Measurements from ENCODE around the gene PRKCB.
"Not testable (repeated sequence)": the region's sequence is repeated elsewhere in the genome, so short reads cannot be mapped to it uniquely, and the experiment has no call there.

The PRKCB gene

DNA sequence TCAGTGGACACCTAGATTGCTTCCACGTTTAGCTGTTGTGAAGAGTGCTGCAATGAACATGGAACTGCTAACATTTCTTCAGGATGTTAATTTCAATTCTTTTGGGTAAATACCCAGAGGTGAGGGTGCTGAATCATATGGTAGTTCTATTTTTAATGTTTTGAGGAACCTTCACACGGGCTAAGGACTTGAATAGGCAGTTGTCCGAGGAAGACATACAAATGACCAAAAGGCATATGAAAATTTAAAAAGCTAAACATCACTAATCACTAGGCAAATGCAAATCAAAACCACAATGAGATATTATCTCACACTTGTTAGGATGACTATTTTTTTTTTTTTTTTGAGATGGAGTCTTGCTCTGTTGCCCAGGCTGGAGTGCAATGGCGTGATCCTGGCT is 173.3 kb downstream of the PRKCB start:
- no peak for DNase-seq (ENCODE audit: low spot score)

DNA sequence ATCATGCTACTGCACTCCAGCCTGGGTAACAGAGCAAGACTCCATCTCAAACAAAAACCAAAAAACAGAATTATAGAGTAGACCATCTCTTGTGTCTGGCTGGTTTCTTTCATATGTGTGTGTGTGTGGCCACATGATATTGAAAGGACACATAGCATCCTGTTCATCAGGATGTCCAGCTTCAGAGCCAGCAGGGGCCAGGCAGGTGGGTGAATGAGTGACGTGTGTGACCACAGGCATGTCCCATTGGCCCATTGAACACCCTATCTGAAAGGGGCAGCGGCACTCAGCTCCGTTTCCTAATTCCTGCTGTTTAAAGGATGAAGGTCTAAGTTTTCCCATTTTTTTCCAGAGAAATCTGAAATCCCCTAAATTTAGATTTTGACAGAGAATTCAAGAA is 174.2 kb downstream of the PRKCB start:
- DNase-seq (ENCODE audit: low spot score), result no peak

DNA sequence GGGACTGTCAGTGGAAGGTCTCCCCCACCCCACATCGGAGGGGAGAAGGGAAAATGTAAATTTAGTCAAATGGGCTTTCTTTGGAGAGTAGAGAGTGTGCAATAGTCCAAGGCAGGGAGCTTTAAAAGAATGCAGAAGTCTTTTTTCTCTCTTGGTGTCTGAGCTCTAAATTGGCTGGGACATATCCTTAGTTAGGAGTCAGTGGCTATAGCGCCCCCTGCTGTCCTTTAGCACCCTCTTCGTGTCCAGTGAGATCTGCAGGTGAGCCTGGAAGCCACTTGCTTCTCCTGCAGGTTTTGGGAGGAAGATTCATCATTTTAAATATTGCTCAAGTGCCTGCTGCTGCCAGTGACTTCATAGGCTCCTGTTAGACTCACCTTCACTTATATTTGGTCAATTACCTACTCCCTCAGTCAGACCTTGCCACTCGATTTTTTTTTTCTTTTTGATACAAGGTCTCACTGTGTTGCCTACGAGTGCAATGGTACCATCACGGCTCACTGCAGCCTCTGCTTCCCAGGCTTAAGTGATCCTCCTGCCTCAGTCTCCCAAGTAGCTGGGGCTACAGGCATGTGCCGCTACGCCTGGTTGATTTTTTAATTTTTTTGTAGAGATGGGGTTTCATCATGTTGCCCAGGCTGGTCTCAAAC is 174.8 kb downstream of the PRKCB start:
- peak; percentile 81 for DNase-seq (ENCODE audit: low spot score)

DNA sequence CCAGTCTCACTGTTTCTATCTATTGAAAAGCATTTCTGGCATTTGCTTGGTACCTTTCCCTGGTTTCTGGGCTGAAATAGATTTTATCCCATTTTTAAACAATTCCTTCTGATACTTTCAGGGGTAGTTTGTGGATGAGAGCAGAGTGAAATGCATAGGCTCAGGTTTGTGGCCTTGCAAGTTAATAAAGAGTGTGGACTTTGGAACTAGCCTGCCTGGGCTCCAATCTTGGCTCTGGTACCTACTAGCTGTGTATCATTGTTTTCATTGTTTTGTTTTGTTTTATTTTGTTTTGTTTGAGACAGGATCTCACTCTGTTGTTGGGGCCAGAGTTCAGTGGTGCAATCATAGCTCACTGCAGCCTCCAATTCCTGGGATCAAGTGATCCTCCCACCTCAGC is 175.5 kb downstream of the PRKCB start:
- no peak for DNase-seq (ENCODE audit: low spot score)

DNA sequence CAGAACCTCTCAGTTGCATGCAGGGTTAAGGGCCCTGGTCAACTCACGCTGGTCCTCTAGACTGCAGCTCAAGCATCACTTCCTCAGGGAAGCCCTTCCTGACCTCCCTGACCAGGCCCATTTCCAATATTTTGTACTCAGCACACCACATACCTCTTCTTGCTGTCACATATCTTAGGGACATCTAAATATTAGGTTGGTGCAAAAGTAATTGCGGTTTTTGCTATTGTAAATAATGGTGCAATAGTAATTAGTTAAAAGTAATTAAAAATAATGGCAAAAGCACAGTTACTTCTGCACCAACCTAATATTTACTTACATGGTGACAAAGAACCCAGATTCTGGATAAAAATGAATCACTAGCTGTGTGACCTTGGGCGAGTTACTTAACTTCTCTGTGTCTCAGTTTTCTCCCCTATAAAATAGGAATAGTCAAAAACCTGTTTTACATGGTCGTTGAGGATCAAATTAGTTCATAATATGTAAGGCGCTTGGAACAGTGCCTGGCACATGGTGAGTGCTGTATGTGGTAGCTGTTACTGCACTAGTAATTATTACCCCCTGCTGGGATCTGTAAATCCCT is 177.4 kb downstream of the PRKCB start:
- no peak for DNase-seq (ENCODE audit: low spot score)

DNA sequence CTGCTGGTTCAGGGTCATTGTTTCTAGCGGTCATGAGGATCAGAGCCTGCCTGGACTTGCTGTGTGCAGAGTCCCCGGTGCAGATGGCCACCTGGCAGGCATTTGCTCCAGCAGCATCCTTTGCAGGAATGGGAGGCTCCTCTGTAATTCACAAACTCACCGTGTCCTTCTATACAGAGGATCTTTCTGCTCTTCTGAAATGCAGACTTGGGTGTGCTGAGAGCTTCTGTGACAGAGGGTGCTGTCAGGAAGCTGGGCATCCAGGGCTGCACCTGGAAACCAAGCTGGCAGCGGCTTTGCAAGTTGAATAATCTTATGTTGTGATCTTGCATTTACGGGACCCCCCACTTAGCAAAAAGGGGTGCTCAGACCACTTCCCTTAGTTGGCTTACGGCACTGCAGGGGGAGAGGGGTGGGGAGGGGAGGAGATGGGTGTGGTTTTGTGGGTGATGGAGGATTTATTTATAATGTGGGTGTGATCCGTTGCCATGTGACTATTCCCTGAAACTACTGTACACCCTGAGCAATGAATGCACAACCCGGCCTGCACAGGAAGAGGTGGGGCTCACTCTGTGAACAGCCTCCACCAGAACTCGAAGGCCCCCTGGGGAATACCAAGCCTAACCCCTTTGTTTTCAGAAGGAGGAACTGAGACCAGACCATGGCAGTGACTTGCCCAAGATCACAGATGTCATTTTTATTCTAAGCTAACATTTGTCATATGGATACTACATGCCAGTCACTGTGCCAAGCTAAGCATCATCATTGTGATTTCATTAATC is 178.3 kb downstream of the PRKCB start:
- DNase-seq (ENCODE audit: low spot score), result peak; percentile 74

DNA sequence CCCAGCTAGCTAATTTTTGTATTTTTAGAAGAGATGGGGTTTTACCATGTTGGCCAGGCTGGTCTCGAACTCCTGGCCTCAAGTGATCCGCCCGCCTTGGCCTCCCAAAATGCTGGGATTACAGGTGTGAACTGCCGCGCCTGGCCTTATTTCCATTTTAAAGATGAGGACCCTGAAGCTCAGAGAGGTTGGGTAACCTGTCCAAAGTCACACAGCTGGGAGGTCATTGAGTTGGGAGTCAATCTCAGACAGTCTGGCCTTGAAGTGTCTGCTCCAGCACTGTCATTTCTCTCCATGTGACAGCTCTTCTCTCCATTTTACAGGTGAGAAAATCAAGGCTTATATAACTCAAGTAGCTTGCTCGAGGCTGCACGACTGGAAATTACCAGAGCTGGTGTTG is 179.2 kb downstream of the PRKCB start:
- DNase-seq (ENCODE audit: low spot score), result not testable (repeated sequence)

DNA sequence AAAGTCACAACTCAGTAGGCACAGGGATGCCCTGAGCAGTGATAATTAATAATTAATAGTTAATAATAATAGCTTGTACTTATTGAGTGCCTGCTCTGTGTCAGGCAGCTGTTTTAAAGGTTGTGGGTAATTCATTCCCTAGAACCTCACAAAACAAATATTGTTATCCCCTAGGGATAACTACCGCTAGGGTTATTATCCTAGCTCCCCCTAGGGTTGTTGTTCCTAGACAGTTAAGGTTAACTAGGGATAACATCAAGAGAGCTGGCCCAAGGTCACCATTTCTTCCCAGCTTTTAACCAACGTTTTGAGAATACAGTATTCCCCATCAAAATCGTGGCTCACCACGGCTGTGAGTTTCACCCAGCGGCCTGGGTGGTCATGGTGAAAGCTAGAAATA is 180.1 kb downstream of the PRKCB start:
- no peak for DNase-seq (ENCODE audit: low spot score)

DNA sequence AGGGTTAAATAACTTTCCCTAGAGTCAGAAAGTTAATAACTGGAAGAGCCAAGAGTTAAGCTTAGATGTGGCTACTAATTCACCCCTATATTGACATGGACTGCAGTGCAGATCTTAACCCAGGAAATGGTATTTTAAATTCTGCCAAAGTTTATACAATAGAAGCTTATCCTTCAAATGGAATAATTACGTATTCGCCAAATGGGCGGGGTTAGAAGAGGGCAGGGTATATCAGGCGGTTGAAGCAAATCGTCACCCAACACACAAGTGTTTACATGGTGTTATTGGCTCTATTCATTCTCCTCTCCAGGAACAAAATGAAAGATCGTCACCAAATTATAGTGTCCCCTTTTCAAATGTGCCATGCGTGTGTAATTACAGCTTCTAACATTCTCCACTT is 182.7 kb downstream of the PRKCB start:
- no peak for DNase-seq (ENCODE audit: low spot score)

DNA sequence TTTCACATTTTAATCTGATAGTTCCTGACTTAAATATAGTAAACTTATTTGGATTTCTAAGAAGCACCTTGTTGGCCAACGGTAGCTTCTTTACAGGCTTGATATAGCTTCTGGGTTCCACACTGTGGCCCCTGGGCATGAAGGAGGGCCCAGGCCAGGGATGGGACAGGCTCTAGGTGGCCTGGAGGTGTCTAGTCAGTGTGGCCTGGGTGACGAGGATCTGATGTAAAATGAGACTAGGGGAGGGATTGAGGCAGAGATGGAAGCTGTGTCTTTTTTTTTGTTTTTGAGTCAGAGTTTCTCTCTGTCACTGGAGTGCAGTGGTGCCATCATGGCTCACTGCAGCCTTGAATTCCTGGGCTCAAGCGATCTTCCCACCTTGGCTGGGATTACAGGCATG is 187.0 kb downstream of the PRKCB start:
- no peak for DNase-seq (ENCODE audit: low spot score)

DNA sequence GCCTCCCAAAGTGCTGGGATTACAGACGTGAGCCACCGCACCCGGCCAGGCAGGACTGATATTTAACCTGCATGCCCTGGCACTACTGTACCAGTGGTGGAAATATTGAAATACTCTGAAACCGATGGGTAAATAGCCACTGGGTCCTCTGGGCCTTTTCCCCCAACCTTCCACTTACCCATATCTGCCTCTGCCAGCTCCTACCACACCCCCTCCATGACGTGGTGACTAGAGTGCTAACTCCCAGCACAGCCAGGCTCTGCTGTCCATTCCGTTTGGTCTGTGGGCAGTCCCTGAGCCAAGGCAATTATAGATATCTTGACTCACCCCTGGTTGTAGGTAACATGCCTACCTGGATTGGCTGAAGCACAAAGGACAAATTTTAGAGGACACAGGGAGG is 187.8 kb downstream of the PRKCB start:
- DNase-seq (ENCODE audit: low spot score), result no peak

DNA sequence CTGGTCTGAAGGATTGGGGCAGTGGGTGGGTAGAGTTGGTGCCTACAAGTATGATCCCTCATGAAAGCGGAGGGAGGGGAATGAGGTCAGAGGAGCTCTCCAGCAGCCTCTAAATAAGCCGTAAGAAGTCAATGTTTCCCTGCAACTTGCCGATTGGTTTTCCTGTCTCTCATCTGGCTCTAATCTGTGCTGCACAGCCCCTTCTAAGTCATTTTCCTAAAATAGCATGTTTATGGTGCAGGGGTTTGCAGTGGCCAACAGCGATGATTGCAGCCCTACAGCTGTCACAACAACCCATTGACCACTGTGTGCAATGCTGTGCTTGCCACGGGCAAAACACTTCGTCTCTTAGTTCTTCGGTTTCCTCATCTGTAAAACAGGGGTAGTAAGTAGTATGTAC is 189.2 kb downstream of the PRKCB start:
- DNase-seq (ENCODE audit: low spot score), result no peak

DNA sequence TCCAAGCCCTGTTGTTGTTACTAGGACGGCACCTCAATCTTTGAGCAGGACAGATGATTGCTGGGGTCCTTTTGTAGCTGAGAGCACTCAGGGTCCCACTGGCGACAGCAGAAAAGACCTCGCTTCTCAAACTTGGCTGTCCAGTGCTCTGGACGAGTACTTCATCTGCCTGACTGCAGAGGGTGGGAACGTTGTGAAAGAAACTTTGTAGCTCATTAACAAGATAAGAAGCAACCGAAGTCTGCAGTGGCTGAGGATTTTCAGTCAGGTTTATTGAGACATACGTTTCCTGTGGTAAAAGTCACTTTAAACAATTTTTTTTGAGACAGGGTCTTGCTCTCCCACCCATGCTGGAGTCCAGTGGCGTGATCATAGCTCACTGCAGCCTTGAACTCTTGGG is 191.7 kb downstream of the PRKCB start:
- DNase-seq (ENCODE audit: low spot score), result no peak

DNA sequence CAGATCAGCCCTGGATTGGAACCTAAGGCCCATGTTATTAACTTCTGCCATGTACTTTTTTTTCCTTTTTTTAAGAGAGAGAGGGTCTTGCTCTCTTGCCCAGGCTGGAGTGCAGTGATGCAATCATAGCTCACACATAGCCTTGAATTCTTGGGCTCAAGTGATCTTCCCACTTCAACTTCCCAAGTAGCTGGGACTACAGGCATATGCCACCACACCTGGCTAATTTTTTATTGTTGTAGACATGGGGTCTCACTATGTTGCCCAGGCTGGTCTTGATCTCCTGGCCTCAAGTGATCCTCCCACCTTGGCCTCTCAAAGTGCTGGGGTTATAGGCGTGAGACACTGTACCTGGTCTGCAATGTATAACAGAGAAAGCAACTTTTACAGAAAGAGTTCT is 194.1 kb downstream of the PRKCB start:
- DNase-seq (ENCODE audit: low spot score), result not testable (repeated sequence)

DNA sequence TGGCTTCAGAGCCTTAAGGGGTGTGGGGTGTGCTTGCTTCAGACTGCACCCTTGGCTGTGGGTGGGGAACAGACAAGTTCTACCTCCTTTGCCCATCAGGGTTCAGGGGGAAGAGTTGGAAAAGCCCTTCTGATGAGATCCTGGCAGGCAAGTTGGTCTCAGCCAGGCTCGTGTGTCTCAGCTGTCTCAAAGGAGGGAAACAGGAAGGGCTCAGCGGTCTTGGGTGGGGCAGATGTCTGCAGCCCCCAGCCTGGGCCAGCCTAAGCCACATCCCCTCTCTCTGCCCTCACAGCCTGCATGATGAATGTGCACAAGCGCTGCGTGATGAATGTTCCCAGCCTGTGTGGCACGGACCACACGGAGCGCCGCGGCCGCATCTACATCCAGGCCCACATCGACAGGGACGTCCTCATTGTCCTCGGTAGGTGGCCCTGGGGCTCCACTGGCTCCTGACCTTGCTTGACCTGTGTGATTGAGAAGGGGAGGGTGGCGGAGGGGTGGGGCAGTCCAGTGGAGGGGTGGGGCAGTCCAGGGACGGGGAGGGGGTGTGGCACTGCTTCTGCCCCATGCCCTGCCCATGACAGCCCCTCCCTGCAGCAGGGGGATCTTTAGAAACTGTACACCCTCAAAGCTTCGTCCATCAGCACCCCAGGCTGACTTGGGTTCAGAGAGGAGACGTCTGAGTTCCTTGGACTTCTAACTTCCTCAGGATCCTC is 199.5 kb downstream of the PRKCB start:
- DNase-seq (ENCODE audit: low spot score), result peak; percentile 40

DNA sequence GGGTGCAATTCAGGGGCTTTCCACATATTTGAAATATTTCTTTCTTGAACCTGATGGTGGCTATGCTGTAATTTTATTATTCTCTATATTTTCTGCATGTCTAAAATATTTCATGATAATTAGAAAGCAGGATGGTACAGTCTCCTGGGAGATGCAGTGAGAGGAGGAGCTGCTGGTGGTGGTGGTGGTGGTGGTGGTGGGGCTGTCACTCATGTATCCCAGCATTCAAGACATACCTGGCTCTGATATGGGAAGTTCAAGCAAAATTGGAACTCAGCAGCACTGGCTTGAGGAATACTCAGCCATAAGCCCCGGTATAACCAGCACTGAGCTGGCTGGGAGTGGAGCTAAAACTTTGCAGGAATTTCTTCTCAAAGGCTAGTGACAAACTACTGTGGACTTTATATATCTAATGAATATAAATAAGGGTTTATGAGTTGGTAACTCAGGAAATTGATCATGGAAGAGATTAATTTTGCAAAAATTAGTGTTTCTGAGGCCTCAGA is 200.3 kb downstream of the PRKCB start:
- DNase-seq (ENCODE audit: low spot score), result no peak

DNA sequence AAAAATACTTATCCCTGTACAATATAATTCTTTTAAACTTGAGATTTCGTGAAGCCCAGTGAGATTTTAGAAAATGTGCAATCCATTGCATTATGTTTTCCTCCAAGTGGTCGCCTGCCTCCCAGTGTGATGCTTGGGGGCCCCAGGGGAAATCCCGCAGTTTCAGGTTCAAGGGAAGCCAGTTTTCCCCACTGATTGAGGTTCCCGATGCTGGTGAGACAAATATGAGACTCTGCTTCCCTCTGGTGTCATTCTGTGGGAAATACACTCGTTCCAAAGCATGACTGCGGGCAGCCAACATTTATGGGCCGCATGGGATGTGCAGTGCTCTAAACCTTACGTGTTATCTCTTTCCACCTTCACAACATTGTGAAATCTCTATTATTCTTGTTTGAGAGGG is 200.8 kb downstream of the PRKCB start:
- peak; percentile 38 for DNase-seq (ENCODE audit: low spot score)

DNA sequence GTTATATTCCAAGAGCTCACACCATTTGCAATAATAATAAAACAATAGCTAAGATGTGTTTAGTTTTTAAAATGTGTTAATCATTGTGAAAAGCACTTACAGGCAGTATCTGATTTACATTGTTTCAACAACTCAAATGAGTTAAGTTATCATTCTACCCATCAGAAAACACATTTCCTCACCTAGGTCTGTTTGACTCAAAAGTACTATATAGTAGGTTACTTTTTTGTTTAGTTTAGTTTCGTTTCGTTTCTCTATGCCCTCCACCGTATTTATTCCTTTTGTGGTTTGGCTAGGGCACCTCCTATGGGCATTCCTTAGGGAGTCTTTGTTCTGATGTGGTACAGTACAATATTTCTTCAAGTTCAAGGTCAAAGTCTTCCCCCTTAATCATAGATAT is 201.6 kb downstream of the PRKCB start:
- DNase-seq (ENCODE audit: low spot score), result no peak

DNA sequence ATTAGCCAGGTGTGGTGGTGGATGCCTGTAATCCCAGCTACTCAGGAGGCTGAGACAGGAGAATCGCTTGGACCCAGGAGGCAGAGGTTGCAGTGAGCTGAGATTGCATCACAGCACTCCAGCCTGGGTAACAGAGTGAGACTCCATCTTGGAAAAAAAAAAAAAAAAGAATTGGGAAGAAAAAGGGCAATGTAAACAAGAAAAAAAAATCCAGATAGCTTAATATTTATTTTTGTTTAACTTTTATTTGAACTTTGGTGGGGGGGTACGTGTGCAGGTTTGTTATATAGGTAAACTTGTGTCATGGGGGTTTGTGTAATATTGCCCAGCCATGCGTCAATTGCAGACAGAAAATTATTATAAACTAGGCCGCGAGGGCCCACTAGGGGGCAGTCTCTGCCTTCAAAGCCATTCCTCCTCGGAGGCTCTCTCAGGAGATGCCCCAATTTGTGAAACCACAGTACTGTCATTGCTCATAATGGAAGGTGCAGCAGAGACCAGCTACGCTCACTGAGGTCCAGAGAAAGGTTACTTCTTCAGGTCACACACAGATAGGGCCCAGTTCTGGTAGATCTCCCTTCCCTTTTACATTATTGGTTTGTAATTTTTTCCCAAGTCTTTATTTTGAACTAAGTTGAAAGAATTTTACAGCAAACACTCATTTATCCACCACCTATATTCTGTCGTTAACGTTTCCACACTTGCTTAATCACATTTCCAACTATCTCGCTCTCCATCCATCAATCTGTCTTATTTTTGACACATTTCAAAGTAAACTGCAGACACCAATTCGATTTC is 206.2 kb downstream of the PRKCB start:
- peak; percentile 82 for DNase-seq (ENCODE audit: low spot score)

DNA sequence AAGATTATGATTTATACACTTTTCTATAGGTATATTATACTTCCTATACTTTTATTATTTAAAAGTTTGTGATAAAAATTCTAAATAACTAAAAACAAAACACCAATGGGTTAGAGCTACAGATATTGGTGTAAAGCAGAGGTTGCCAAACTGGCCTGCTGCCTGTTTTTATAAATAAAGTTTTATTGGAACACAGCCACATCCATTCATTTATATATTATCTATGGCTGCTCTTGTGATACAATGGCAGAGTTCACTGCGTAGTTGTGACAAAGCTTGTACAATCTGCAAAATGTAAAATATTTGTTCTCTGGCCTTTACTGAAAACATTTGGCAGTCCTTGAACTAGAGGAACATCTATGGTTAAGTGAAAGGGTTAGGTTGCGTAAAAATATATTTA is 208.7 kb downstream of the PRKCB start:
- no peak for DNase-seq (ENCODE audit: low spot score)

DNA sequence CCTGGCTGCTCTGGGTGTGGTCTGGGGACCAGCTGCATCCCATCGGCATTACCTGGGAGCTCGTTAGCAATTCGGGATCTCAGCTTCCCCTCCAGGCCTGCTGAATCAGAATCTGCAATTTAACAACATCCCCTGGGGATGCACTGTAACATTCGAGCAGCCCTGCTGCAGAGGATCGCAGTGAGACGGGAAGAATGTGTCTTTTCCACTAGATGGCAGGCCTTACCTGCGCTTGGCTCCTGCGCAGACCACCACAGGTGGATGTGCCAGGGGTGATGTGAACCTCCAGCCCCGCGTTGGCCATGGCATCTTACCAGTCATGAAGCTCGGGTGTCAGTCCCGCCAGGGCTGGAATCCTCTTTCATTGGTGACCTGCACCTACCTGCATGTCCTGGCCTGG is 209.9 kb downstream of the PRKCB start:
- no peak for DNase-seq (ENCODE audit: low spot score)

DNA sequence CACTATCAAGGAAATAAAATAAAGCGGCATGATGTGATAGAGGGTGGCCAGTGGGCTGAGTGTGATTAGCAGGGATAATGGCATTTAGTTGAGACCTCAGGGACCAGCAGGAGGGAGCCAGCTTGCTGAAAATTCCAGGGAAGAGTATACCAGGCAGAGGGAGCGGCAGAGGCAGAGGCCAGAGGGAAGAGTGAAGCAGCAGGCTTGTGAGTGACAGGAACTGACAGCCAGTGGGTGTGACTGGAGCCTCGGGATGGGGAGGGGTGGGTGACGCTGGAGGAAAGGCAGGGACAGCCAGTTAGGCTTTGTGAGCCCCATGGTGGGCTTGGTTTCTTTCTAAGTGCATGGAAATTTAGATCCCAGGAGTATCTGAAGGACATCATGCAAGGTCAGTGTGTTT is 210.7 kb downstream of the PRKCB start:
- DNase-seq (ENCODE audit: low spot score), result no peak

Data from CD4-positive, alpha-beta T cell treated with Interleukin-15 for 4 hours (primary cell).